Testis (tissue), 2 donors: ENCODE measurements around the gene ZNF83.

Experiments
- POLR2A ChIP-seq: fragments of 450-650 bp; IDR thresholded peaks from one replicate; pipeline ENCODE4 v1.6.1; 2017; ENCODE audit warnings: antibody characterized with exemption, mild to moderate bottlenecking, moderate library complexity
- TF ChIP-seq, protein P1 (sequence below), 3 experiments: fragments of 450-650 bp in 2 of 3; fragments of 200-600 bp in 1 of 3; sonication (generic) in 1 of 3; IDR thresholded peaks; one replicate each; pipeline ENCODE4 v1.5.1; 2016 to 2019; ENCODE audit warnings: antibody characterized with exemption in 3 of 3, mild to moderate bottlenecking in 2 of 3, moderate library complexity in 1 of 3

DNA sequence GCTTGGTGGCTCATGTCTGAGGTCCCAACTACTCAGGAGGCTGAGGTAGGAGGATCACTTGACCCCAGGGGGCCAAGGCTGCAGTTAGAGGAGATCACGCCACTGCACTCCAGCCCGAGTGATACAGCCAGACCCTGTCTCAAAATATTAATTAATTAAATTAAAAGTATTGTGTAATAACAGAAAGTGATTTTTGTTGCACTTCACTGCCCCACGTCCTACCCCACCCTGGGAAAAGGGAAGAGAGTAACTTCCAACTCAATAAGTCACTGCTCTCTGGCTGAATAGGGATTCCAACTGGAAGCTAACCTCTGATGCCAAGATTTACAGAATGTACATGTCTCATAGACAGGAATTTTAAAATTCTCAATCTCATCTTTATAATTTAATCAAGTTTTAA lies 49.5 kb upstream of the ZNF83 start:
- no peak for TF ChIP-seq POLR2A
- TF ChIP-seq, protein P1, sequence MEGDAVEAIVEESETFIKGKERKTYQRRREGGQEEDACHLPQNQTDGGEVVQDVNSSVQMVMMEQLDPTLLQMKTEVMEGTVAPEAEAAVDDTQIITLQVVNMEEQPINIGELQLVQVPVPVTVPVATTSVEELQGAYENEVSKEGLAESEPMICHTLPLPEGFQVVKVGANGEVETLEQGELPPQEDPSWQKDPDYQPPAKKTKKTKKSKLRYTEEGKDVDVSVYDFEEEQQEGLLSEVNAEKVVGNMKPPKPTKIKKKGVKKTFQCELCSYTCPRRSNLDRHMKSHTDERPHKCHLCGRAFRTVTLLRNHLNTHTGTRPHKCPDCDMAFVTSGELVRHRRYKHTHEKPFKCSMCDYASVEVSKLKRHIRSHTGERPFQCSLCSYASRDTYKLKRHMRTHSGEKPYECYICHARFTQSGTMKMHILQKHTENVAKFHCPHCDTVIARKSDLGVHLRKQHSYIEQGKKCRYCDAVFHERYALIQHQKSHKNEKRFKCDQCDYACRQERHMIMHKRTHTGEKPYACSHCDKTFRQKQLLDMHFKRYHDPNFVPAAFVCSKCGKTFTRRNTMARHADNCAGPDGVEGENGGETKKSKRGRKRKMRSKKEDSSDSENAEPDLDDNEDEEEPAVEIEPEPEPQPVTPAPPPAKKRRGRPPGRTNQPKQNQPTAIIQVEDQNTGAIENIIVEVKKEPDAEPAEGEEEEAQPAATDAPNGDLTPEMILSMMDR (IDR thresholded peaks at IDR 0.05): no peak
